ENCODE data around the gene XCL2.

GRCh38 chr1:168504064-168504837 is 39.5 kb downstream of the XCL2 start:
- no peak for TF ChIP-seq RAD21 (IDR thresholded peaks at IDR 0.05; ENCODE audit: insufficient read depth, low read depth, low read length)
- TF ChIP-seq CTCF (IDR thresholded peaks at IDR 0.05 in 2 of 3, conservative IDR thresholded peaks at IDR 0.05 in 1 of 3; ENCODE audit: control insufficient read depth in 2 of 3, extremely low read depth in 1 of 3, insufficient read depth in 1 of 3, low read depth in 3 of 3, low read length in 3 of 3): no peak
- TF ChIP-seq SIN3A (IDR thresholded peaks at IDR 0.05; ENCODE audit: low read depth, low read length): no peak
- TF ChIP-seq, protein P1, sequence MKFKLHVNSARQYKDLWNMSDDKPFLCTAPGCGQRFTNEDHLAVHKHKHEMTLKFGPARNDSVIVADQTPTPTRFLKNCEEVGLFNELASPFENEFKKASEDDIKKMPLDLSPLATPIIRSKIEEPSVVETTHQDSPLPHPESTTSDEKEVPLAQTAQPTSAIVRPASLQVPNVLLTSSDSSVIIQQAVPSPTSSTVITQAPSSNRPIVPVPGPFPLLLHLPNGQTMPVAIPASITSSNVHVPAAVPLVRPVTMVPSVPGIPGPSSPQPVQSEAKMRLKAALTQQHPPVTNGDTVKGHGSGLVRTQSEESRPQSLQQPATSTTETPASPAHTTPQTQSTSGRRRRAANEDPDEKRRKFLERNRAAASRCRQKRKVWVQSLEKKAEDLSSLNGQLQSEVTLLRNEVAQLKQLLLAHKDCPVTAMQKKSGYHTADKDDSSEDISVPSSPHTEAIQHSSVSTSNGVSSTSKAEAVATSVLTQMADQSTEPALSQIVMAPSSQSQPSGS (IDR thresholded peaks at IDR 0.05; ENCODE audit: low read length): no peak
- no peak for TF ChIP-seq ZNF207 (IDR thresholded peaks at IDR 0.05; ENCODE audit: borderline replicate concordance)
- no peak for TF ChIP-seq SMC3 (IDR thresholded peaks at IDR 0.05; ENCODE audit: borderline replicate concordance, low read length)
- peak; percentile 39 for TF ChIP-seq JUNB (IDR thresholded peaks at IDR 0.05)
- TF ChIP-seq POLR2A (IDR thresholded peaks at IDR 0.05; ENCODE audit: low read depth, low read length): no peak
- TF ChIP-seq EZH2 (IDR thresholded peaks at IDR 0.05; ENCODE audit: borderline replicate concordance, control insufficient read depth, low read depth, low read length): no peak
